K562 (cell line): ENCODE data around the gene SEMA6C. TPM values are rescaled to one million over a fixed set of nuclear protein-coding genes. Genes with fewer than 3 reads are reported as not detected.

Source experiments
- ATAC-seq: fragments of 200-7000 bp; cut with Tn5 transposase; 3 replicates; pipeline ENCODE4 v1.9.1; 2020; ENCODE audit warnings: moderate library complexity
- BruUV-seq: library from RNA; stranded (reverse); fragments of 400-500 nt; replicated peaks from 2 replicates; lab custom pipeline; 2021; lab: Mats Ljungman, UMichigan
- CTCF ChIA-PET: fragments of 300-600 bp; formaldehyde crosslinking; extraction: SDS; loops from one replicate; lab custom pipeline; 2021; ENCODE audit warnings: low intra/inter-chr PET ratio; lab: Yijun Ruan, JAX
- POLR2A ChIA-PET: fragments of 300-600, 350-650 bp; sonication (Branson Sonifier 250); formaldehyde crosslinking; extraction: SDS; loops from one replicate; lab custom pipeline; 2021; ENCODE audit warnings: antibody characterized with exemption, inconsistent platforms; lab: Yijun Ruan, JAX
- DNase-seq, 4 experiments: peaks; one replicate each; pipeline versions ENCODE4 v3.0.0 to v3.0.0-alpha.2; 2011 to 2018; ENCODE audit warnings: low spot score in 3 of 4, mixed read lengths in 3 of 4; ENCODE audit errors: extremely low read depth in 1 of 4
- FAIRE-seq: peaks from 2 replicates; lab custom pipeline; 2011; peaks lifted over from hg19 to GRCh38; lab: Jason Lieb, UNC
- H2AFZ ChIP-seq: 2 replicates; pipeline ENCODE4 v1.6.0; 2011; ENCODE audit warnings: low read depth, low read length, control low read depth, inconsistent platforms
- H3K27ac ChIP-seq: fragments of 200-600 bp; 3 replicates; pipeline ENCODE4 v1.8.0; 2011; ENCODE audit warnings: low read depth, mild to moderate bottlenecking, control low read depth, inconsistent platforms, low read length, moderate library complexity, mixed read lengths; ENCODE audit errors: extremely low read depth
- H3K27me3 ChIP-seq, 2 experiments: fragments of 300-600 bp in 1 of 2; 2 replicates in 1 of 2; 3 replicates in 1 of 2; pipeline versions ENCODE4 v1.6.0 to v1.8.0; 2011; ENCODE audit warnings: inconsistent platforms in 2 of 2, low read length in 2 of 2, mild to moderate bottlenecking in 1 of 2, mixed read lengths in 1 of 2, moderate library complexity in 1 of 2; ENCODE audit not compliant: control insufficient read depth in 2 of 2, insufficient read depth in 2 of 2
- H3K36me3 ChIP-seq: fragments of 300-600 bp; 3 replicates; pipeline ENCODE4 v1.8.0; 2011; ENCODE audit warnings: mild to moderate bottlenecking, low read length, inconsistent platforms; ENCODE audit not compliant: control insufficient read depth, insufficient read depth
- H3K4me1 ChIP-seq, 2 experiments: fragments of 200-600 bp in 1 of 2; replicated peaks in 1 of 2; 2 replicates in 1 of 2; 3 replicates in 1 of 2; pipeline versions ENCODE4 v1.5.1 to v1.8.0; 2011; ENCODE audit warnings: inconsistent platforms in 2 of 2, low read length in 2 of 2, mild to moderate bottlenecking in 1 of 2, mixed read lengths in 1 of 2, moderate library complexity in 1 of 2; ENCODE audit not compliant: control insufficient read depth in 2 of 2, insufficient read depth in 2 of 2
- H3K4me2 ChIP-seq: 2 replicates; pipeline ENCODE4 v1.6.1; 2011; ENCODE audit warnings: low read length, control low read depth, inconsistent platforms, mixed read lengths; ENCODE audit not compliant: insufficient read depth
- H3K4me3 ChIP-seq: fragments of 200-600 bp; sonication (generic), shearing (Covaris generic); 2 replicates; pipeline ENCODE4 v1.5.1; 2016; ENCODE audit warnings: control low read depth, inconsistent platforms
- H3K79me2 ChIP-seq: fragments of 200-600 bp; 3 replicates; pipeline ENCODE4 v1.8.0; 2011; ENCODE audit warnings: low read length, inconsistent platforms; ENCODE audit not compliant: control insufficient read depth, insufficient read depth
- H3K9ac ChIP-seq, 2 experiments: 2 replicates each; pipeline versions ENCODE4 v1.6.0 to v1.6.1; 2011; ENCODE audit warnings: low read depth in 2 of 2, low read length in 2 of 2, control low read depth in 1 of 2, inconsistent platforms in 1 of 2, mild to moderate bottlenecking in 1 of 2, mixed read lengths in 1 of 2; ENCODE audit not compliant: insufficient read depth in 1 of 2
- H3K9me1 ChIP-seq: one replicate; pipeline ENCODE4 v1.6.0; 2011; ENCODE audit warnings: inconsistent platforms, mild to moderate bottlenecking, low read length, moderate library complexity; ENCODE audit not compliant: control insufficient read depth, insufficient read depth
- H3K9me3 ChIP-seq: replicated peaks from 2 replicates; pipeline ENCODE4 v1.5.1; 2011; ENCODE audit warnings: low read depth, low read length, inconsistent platforms; ENCODE audit not compliant: control insufficient read depth, insufficient read depth
- H4K20me1 ChIP-seq: replicated peaks from 2 replicates; pipeline ENCODE4 v1.6.1; 2011; ENCODE audit warnings: low read length, inconsistent platforms, mixed read lengths; ENCODE audit not compliant: control insufficient read depth, insufficient read depth
- ADNP ChIP-seq: fragments of 200-800 bp; sonication (Bioruptor generic); IDR thresholded peaks from 2 replicates; pipeline ENCODE4 v1.6.1; 2016; ENCODE audit warnings: missing genetic modification characterization, missing compliant biosample characterization
- ARHGAP35 ChIP-seq: fragments of 450-650 bp; IDR thresholded peaks from 2 replicates; pipeline ENCODE4 v1.6.1; 2018; ENCODE audit not compliant: partially characterized antibody
- BCOR ChIP-seq: fragments of 450-650 bp; IDR thresholded peaks from 2 replicates; pipeline ENCODE4 v1.6.1; 2016
- BMI1 ChIP-seq: fragments of 150-350 bp; IDR thresholded peaks from 2 replicates; pipeline ENCODE4 v1.6.1; 2014; ENCODE audit warnings: low read length
- CBX3 ChIP-seq, 2 experiments: IDR thresholded peaks; 1 replicate in 1 of 2; 2 replicates in 1 of 2; pipeline ENCODE4 v1.6.1; 2012; ENCODE audit warnings: inconsistent platforms in 2 of 2, low read length in 2 of 2, borderline replicate concordance in 1 of 2, control low read depth in 1 of 2
- EZH2 ChIP-seq: IDR thresholded peaks from 2 replicates; pipeline ENCODE4 v1.6.1; 2012; ENCODE audit warnings: low read depth, mild to moderate bottlenecking, inconsistent platforms, low read length, borderline replicate concordance
- GTF2E2 ChIP-seq: fragments of 200-800 bp; sonication (Bioruptor generic); IDR thresholded peaks from 2 replicates; pipeline ENCODE4 v1.6.1; 2016; ENCODE audit warnings: missing genetic modification characterization, missing compliant biosample characterization
- KDM1A ChIP-seq, 2 experiments: fragments of 450-650 bp; IDR thresholded peaks; 2 replicates each; pipeline ENCODE4 v1.6.1; 2016; ENCODE audit warnings: mild to moderate bottlenecking in 2 of 2
- NFIC ChIP-seq: fragments of 450-650 bp; IDR thresholded peaks from 2 replicates; pipeline ENCODE4 v1.6.1; 2017; ENCODE audit warnings: mild to moderate bottlenecking, inconsistent platforms
- NR0B1 ChIP-seq: fragments of 450-650 bp; IDR thresholded peaks from one replicate; pipeline ENCODE4 v1.6.1; 2018; ENCODE audit warnings: mild to moderate bottlenecking, moderate library complexity; ENCODE audit not compliant: partially characterized antibody
- RBM25 ChIP-seq: fragments of 200-400 bp; formaldehyde crosslinking; IDR thresholded peaks from 2 replicates; pipeline ENCODE4 v1.6.1; 2018; ENCODE audit warnings: low read length, low read depth, moderate library complexity; ENCODE audit not compliant: severe bottlenecking
- RCOR1 ChIP-seq, 2 experiments: IDR thresholded peaks; 2 replicates each; pipeline ENCODE4 v1.6.1; 2012; ENCODE audit warnings: low read depth in 2 of 2, low read length in 2 of 2, borderline replicate concordance in 1 of 2, improper control_type of control experiment in 1 of 2
- ZNF263 ChIP-seq: sonication (generic); formaldehyde crosslinking; IDR thresholded peaks from 2 replicates; pipeline ENCODE4 v1.8.0; 2022; ENCODE audit warnings: mild to moderate bottlenecking, missing genetic modification reagents, borderline replicate concordance
- ZNF408 ChIP-seq: fragments of 250-450 bp; sonication (Bioruptor Pico); IDR thresholded peaks from 2 replicates; pipeline ENCODE4 v1.4.0; 2020; ENCODE audit warnings: low read depth, mild to moderate bottlenecking, moderate library complexity
- WGBS: fragments of 100-300 bp; shearing (Covaris generic); methylation state at CpG from one replicate; pipeline ENCODE4 v1.1.6; 2016; ENCODE audit warnings: low coverage, mixed read lengths; ENCODE audit not compliant: insufficient coverage; ENCODE audit errors: missing lambda C conversion rate; 5-methylcytosine and 5-hydroxymethylcytosine counted together
- in situ Hi-C: fragments of 300-500 bp; cut with MboI; formaldehyde crosslinking; loops from 4 replicates; pipeline ENCODE4 v1.15.0; 2018; ENCODE audit warnings: inconsistent platforms, mixed read lengths
- intact Hi-C: fragments of 100-400 bp; cut with micrococcal nuclease; formaldehyde crosslinking; loops from 2 replicates; pipeline ENCODE4 v1.14.2; 2022
- polyA plus RNA-seq, 8 experiments: library from polyadenylated mRNA; depleted of rRNA in 4 of 8; stranded (reverse) in 5 of 8; unstranded in 3 of 8; fragments of >200 nt; fragmentation: Nextera tagmentation in 2 of 8; fragmentation: Illumina TruSeq in 1 of 8; extraction: Ambion mirVana in 2 of 8; extraction: Trizol in 1 of 8; gene quantifications; 2 replicates each; pipeline versions ENCODE4 v1.2.1 to v1.2.3, GENCODE V29; 2011 to 2014; ENCODE audit warnings: inconsistent platforms in 1 of 8, missing spikeins in 1 of 8
- total RNA-seq, 7 experiments: library from RNA; depleted of rRNA in 6 of 7; stranded (reverse); fragments of >200 nt in 6 of 7; fragmentation: Illumina TruSeq in 2 of 7; extraction: Trizol in 2 of 7; gene quantifications; 2 replicates each; pipeline versions ENCODE4 v1.2.1 to v1.2.3, GENCODE V29; 2011 to 2021; ENCODE audit warnings: low replicate concordance in 1 of 7
- TF ChIP-seq, protein P1 (sequence below): fragments of 450-650 bp; IDR thresholded peaks from 2 replicates; pipeline ENCODE4 v1.6.1; 2016; ENCODE audit warnings: low read depth, mild to moderate bottlenecking, moderate library complexity
- TF ChIP-seq, protein P2 (sequence below): fragments of 450-650 bp; formaldehyde crosslinking; IDR thresholded peaks from 2 replicates; pipeline ENCODE4 v1.4.0; 2022; ENCODE audit warnings: mild to moderate bottlenecking, moderate library complexity

The SEMA6C gene
- total and polyA plus RNA-seq, 9 of the 15 experiments (the other 6 are each of a cell fraction or from before 2014, with no cell fraction given): 0.03 to 4.6 (median 0.95) TPM

- TF ChIP-seq BMI1 (no peak), NR0B1 (no peak), ZNF263 (CRISPR knock-in tag) (no peak), EZH2 (no peak), GTF2E2 (no peak)
- TF ChIP-seq, protein P1, sequence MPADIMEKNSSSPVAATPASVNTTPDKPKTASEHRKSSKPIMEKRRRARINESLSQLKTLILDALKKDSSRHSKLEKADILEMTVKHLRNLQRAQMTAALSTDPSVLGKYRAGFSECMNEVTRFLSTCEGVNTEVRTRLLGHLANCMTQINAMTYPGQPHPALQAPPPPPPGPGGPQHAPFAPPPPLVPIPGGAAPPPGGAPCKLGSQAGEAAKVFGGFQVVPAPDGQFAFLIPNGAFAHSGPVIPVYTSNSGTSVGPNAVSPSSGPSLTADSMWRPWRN: no peak
- TF ChIP-seq, protein P2, sequence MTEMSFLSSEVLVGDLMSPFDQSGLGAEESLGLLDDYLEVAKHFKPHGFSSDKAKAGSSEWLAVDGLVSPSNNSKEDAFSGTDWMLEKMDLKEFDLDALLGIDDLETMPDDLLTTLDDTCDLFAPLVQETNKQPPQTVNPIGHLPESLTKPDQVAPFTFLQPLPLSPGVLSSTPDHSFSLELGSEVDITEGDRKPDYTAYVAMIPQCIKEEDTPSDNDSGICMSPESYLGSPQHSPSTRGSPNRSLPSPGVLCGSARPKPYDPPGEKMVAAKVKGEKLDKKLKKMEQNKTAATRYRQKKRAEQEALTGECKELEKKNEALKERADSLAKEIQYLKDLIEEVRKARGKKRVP (CRISPR knock-in tag): no peak
These were observed 47.4 kb upstream of the SEMA6C start (continued) for GRCh38 chr1:151193856-151194255.

GRCh38 chr1:151193304-151193703 lies 46.9 kb upstream of the SEMA6C start:
- Histone ChIP-seq H3K27ac (no peak overlapping the region), H3K9me1 (no peaks in the 10 kb centered on the region), H4K20me1 (no peaks in the 10 kb centered on the region), H3K4me3 (no peak overlapping the region), H3K27me3 (no peaks in the 10 kb centered on the region), H3K4me1 (peaks cover 15% of the 10 kb centered on the region in 2 experiments; a peak in 4 of 5 replicates), H3K9me3 (no peaks in the 10 kb centered on the region), H2AFZ (no peak overlapping the region), H3K4me2 (no peak overlapping the region), H3K79me2 (peaks cover 17% of the 10 kb centered on the region), H3K36me3 (no peaks in the 10 kb centered on the region), H3K9ac (no peak overlapping the region)
- TF ChIP-seq NFIC (peak; percentile 78), CBX3 (IDR thresholded peaks at IDR 0.05; ENCODE audit: borderline replicate concordance in 1 of 2, low read length in 2 of 2) (0 out of 3 replicates have a peak, but pooled peaks of 1 of the 2 experiments have one; percentile 14), ADNP (tag) (peak; percentile 86), ZNF408 (CRISPR knock-in tag) (no peak), RBM25 (peak; percentile 94), RCOR1 (IDR thresholded peaks at IDR 0.05; ENCODE audit: borderline replicate concordance in 1 of 2, low read depth in 2 of 2, low read length in 2 of 2) (0 out of 4 replicates have a peak, but pooled peaks of 1 of the 2 experiments have one; percentile 11), KDM1A (IDR thresholded peaks at IDR 0.05) (peak; percentile 50 to 69; a peak in 3 of 4 replicates), ARHGAP35 (no peak), BCOR (peak; percentile 88)
- no peak for ATAC-seq
- DNase-seq: no peak
- WGBS: 28% methylated on average over 6 of the region's 6 CpGs
- POLR2A ChIA-PET: interaction anchor here (0.6 kb wide), 1 partner anchor 311 kb away, joined by 3 read pairs; no protein-coding TSS in a partner anchor
- BruUV-seq: no TSS peak
- CTCF ChIA-PET: no interaction called here
- intact Hi-C loops (loop anchor here (5.0 to 10.0 kb wide), 2 partner anchors 191 to 544 kb away; no protein-coding TSS in a partner anchor), in situ Hi-C loops (no loop called here)
- FAIRE-seq: no peak
